ENCODE measurements around the gene RAB18. TPM values are rescaled to one million over a fixed set of nuclear protein-coding genes. Genes with fewer than 3 reads are reported as not detected.

The RAB18 gene
- total RNA-seq, 1 experiment from 2014 or later, result 154 TPM

- Mint-ChIP-seq H3K4me1 (ENCODE audit: low read depth, unreplicated experiment) (no peaks in the 10 kb centered on the region), H3K9me3 (ENCODE audit: unreplicated experiment) (no peaks in the 10 kb centered on the region), H3K4me3 (ENCODE audit: unreplicated experiment) (no peak overlapping the region), H3K27me3 (ENCODE audit: insufficient read depth, unreplicated experiment) (no peaks in the 10 kb centered on the region), H3K27ac (ENCODE audit: unreplicated experiment) (no peak overlapping the region), H3K36me3 (ENCODE audit: insufficient read depth, unreplicated experiment) (peaks cover 19% of the 10 kb centered on the region)
- H3K27me3 ChIP-seq (replicated peaks; ENCODE audit: control insufficient read depth, insufficient read depth, low read length), result no peaks in the 10 kb centered on the region
- intact Hi-C loops (cut with micrococcal nuclease; ENCODE audit: unreplicated experiment), result no loop called here
- ChIA-PET POLR2A (no interaction called here), CTCF (no interaction called here)
- H3K36me3 ChIP-seq (ENCODE audit: control insufficient read depth, insufficient read depth, low read length), result no peaks in the 10 kb centered on the region
- no peak for DNase-seq
- no peak overlapping the region for H3K4me3 ChIP-seq (ENCODE audit: low read depth, low read length)
- TF ChIP-seq CTCF (IDR thresholded peaks at IDR 0.05; ENCODE audit: insufficient read depth in 1 of 2, low read depth in 1 of 2, low read length in 1 of 2, severe bottlenecking in 1 of 2, unreplicated experiment in 1 of 2), result no peak
- H3K4me1 ChIP-seq, result peaks cover 4% of the 10 kb centered on the region; the same call in 1 of the 2 replicates
- BruUV-seq (replicated peaks), result no TSS peak
- H3K9me3 ChIP-seq, result no peaks in the 10 kb centered on the region
Measured at GRCh38 chr10:27535317-27535716, 31.2 kb downstream of the RAB18 start.

DNA sequence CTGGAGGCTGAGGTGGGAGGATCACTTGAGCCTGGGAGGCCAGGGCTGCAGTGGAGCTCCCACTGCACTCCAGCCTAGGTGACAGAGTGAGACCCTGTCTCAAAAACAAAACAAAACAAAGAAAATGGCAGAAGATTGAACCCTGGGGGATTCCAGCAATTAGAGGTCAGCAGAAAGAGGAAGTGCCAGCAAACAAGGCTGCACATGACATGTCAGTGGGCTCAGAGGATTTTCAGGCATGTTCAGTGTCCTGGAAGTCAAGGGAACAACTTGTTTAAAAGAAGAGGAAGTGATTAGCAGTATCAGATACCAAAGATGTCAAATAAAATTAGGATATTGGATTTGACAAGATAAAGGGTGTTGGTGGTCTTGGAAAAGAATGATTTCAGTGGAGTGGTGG is 32.3 kb downstream of the RAB18 start:
- CTCF ChIA-PET, result no interaction called here
- no peaks in the 10 kb centered on the region for H3K27me3 Mint-ChIP-seq (ENCODE audit: insufficient read depth, unreplicated experiment)
- Histone ChIP-seq H3K27me3 (replicated peaks; ENCODE audit: control insufficient read depth, insufficient read depth, low read length) (no peaks in the 10 kb centered on the region), H3K36me3 (ENCODE audit: control insufficient read depth, insufficient read depth, low read length) (no peaks in the 10 kb centered on the region), H3K4me3 (ENCODE audit: low read depth, low read length) (no peak overlapping the region), H3K9me3 (no peaks in the 10 kb centered on the region), H3K4me1 (no peaks in the 10 kb centered on the region)
- no TSS peak for BruUV-seq (replicated peaks)
- POLR2A ChIA-PET, result no interaction called here
- H3K36me3 Mint-ChIP-seq (ENCODE audit: insufficient read depth, unreplicated experiment), result peaks cover 19% of the 10 kb centered on the region
- intact Hi-C loops (cut with micrococcal nuclease; ENCODE audit: unreplicated experiment), result no loop called here
- no peak for TF ChIP-seq CTCF (IDR thresholded peaks at IDR 0.05; ENCODE audit: insufficient read depth in 1 of 2, low read depth in 1 of 2, low read length in 1 of 2, severe bottlenecking in 1 of 2, unreplicated experiment in 1 of 2)
- DNase-seq, result no peak
- peaks cover 6% of the 10 kb centered on the region for H3K4me1 Mint-ChIP-seq (ENCODE audit: low read depth, unreplicated experiment)
- no peak overlapping the region for H3K27ac Mint-ChIP-seq (ENCODE audit: unreplicated experiment)
- no peaks in the 10 kb centered on the region for H3K9me3 Mint-ChIP-seq (ENCODE audit: unreplicated experiment)
- no peak overlapping the region for H3K4me3 Mint-ChIP-seq (ENCODE audit: unreplicated experiment)

DNA sequence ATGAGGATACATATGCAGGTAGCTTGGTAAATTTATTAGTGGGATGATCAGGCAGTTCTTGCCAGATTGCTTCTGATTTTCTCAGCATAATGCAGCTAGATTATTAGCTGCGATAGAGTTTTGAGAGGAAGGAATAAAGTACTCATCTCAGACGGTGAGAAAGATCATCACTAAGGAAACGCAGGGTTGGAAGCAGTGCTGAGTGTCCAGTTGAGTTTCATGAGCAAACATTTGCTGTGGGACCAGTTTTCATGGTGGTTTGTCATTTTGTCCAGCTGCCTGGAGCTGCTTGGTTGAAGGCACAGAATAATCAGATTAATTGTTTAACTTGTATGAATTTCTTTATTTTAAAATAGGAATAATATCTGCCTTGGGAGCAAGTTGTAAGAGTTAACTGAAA is 33.1 kb downstream of the RAB18 start:
- intact Hi-C loops (cut with micrococcal nuclease; ENCODE audit: unreplicated experiment), result no loop called here
- Histone ChIP-seq H3K9me3 (no peaks in the 10 kb centered on the region), H3K27me3 (replicated peaks; ENCODE audit: control insufficient read depth, insufficient read depth, low read length) (no peaks in the 10 kb centered on the region), H3K4me1 (peaks cover 4% of the 10 kb centered on the region), H3K4me3 (ENCODE audit: low read depth, low read length) (no peak overlapping the region), H3K36me3 (ENCODE audit: control insufficient read depth, insufficient read depth, low read length) (no peaks in the 10 kb centered on the region)
- BruUV-seq (replicated peaks), result no TSS peak
- no peaks in the 10 kb centered on the region for H3K9me3 Mint-ChIP-seq (ENCODE audit: unreplicated experiment)
- no peak overlapping the region for H3K4me3 Mint-ChIP-seq (ENCODE audit: unreplicated experiment)
- H3K4me1 Mint-ChIP-seq (ENCODE audit: low read depth, unreplicated experiment), result peaks cover 13% of the 10 kb centered on the region
- H3K36me3 Mint-ChIP-seq (ENCODE audit: insufficient read depth, unreplicated experiment), result peaks cover 27% of the 10 kb centered on the region
- H3K27me3 Mint-ChIP-seq (ENCODE audit: insufficient read depth, unreplicated experiment), result no peaks in the 10 kb centered on the region
- POLR2A ChIA-PET, result no interaction called here
- TF ChIP-seq CTCF (IDR thresholded peaks at IDR 0.05; ENCODE audit: insufficient read depth in 1 of 2, low read depth in 1 of 2, low read length in 1 of 2, severe bottlenecking in 1 of 2, unreplicated experiment in 1 of 2), result no peak
- no peak overlapping the region for H3K27ac Mint-ChIP-seq (ENCODE audit: unreplicated experiment)
- DNase-seq, result no peak
- CTCF ChIA-PET, result no interaction called here
